HepG2 (cell line): ENCODE measurements around the gene KPNB1. TPM values are rescaled to one million over a fixed set of nuclear protein-coding genes. Genes with fewer than 3 reads are reported as not detected.
A peak's percentile ranks its signal among the peaks of the same experiment; 100 is the strongest.

ENCODE experiments used
- CBX2 ChIP-seq, 2 experiments: fragments of 200-600 bp in 1 of 2; sonication (generic); formaldehyde crosslinking in 1 of 2; IDR thresholded peaks; 2 replicates each; pipeline versions ENCODE4 v1.7.0 to v1.8.1; 2018 to 2022; ENCODE audit warnings: low read depth in 2 of 2, low read length in 1 of 2, mild to moderate bottlenecking in 1 of 2, missing genetic modification reagents in 1 of 2
- CC2D1A ChIP-seq: sonication (generic); formaldehyde crosslinking; IDR thresholded peaks from 2 replicates; pipeline ENCODE4 v1.8.1; 2023; ENCODE audit warnings: mild to moderate bottlenecking, missing genetic modification reagents
- EZH2 ChIP-seq: conservative IDR thresholded peaks from 2 replicates; pipeline ENCODE4 v1.6.1; 2012; ENCODE audit warnings: mild to moderate bottlenecking, low read depth, low read length, moderate library complexity
- GABPA ChIP-seq, 2 experiments: IDR thresholded peaks; 2 replicates each; pipeline ENCODE4 v1.6.1; 2011 to 2016; ENCODE audit warnings: low read depth in 2 of 2, low read length in 1 of 2, missing biosample characterization in 1 of 2, missing genetic modification characterization in 1 of 2
- GABPB1 ChIP-seq: IDR thresholded peaks from 2 replicates; pipeline ENCODE4 v1.6.1; 2016; ENCODE audit warnings: mild to moderate bottlenecking, missing genetic modification reagents, moderate library complexity, missing compliant biosample characterization
- IKZF4 ChIP-seq: sonication (generic); formaldehyde crosslinking; IDR thresholded peaks from 2 replicates; pipeline ENCODE4 v1.5.1; 2020; ENCODE audit warnings: borderline replicate concordance, mild to moderate bottlenecking, low read depth, missing genetic modification reagents; ENCODE audit errors: not compliant biosample characterization
- NFE2L2 ChIP-seq: fragments of 150-350 bp; IDR thresholded peaks from 2 replicates; pipeline ENCODE4 v1.6.1; 2014; ENCODE audit warnings: low read length
- PHF20 ChIP-seq: sonication (generic); formaldehyde crosslinking; IDR thresholded peaks from 2 replicates; pipeline ENCODE4 v1.5.0; 2020; ENCODE audit warnings: mild to moderate bottlenecking, missing genetic modification reagents
- PRMT3 ChIP-seq: sonication (generic); formaldehyde crosslinking; IDR thresholded peaks from 2 replicates; pipeline ENCODE4 v1.8.1; 2022; ENCODE audit warnings: low read depth, mild to moderate bottlenecking, moderate library complexity, missing genetic modification reagents, borderline replicate concordance
- RCOR2 ChIP-seq: IDR thresholded peaks from 2 replicates; pipeline ENCODE4 v1.6.1; 2016; ENCODE audit warnings: missing biosample characterization, missing genetic modification reagents
- SP2 ChIP-seq: sonication (generic); formaldehyde crosslinking; IDR thresholded peaks from 2 replicates; pipeline ENCODE4 v1.5.1; 2020; ENCODE audit warnings: mild to moderate bottlenecking, missing genetic modification reagents
- SUZ12 ChIP-seq: fragments of 150-350 bp; IDR thresholded peaks from 2 replicates; pipeline ENCODE4 v1.6.1; 2014; ENCODE audit warnings: low read depth, low read length
- TBL1XR1 ChIP-seq: fragments of 150-350 bp; IDR thresholded peaks from 2 replicates; pipeline ENCODE4 v1.6.1; 2014; ENCODE audit warnings: borderline replicate concordance, low read length; ENCODE audit not compliant: partially characterized antibody
- TBX2 ChIP-seq: sonication (generic); formaldehyde crosslinking; IDR thresholded peaks from 2 replicates; pipeline ENCODE4 v1.5.0; 2020; ENCODE audit warnings: missing genetic modification reagents, mild to moderate bottlenecking, borderline replicate concordance
- TP53 ChIP-seq: sonication (generic); formaldehyde crosslinking; conservative IDR thresholded peaks from 2 replicates; pipeline ENCODE4 v1.4.0; 2020; ENCODE audit warnings: missing genetic modification reagents
- ZBTB3 ChIP-seq: sonication (generic); formaldehyde crosslinking; IDR thresholded peaks from 2 replicates; pipeline ENCODE4 v1.4.0; 2020; ENCODE audit warnings: low read depth, mild to moderate bottlenecking, moderate library complexity, missing genetic modification reagents, borderline replicate concordance
- ZNF101 ChIP-seq: sonication (generic); formaldehyde crosslinking; IDR thresholded peaks from 2 replicates; pipeline ENCODE4 v1.4.0; 2020; ENCODE audit warnings: mild to moderate bottlenecking, low read depth, missing genetic modification reagents, borderline replicate concordance
- ZNF225 ChIP-seq: sonication (generic); formaldehyde crosslinking; IDR thresholded peaks from 2 replicates; pipeline ENCODE4 v1.4.0; 2020; ENCODE audit warnings: mild to moderate bottlenecking, missing genetic modification reagents
- ZNF24 ChIP-seq: fragments of 450-650 bp; IDR thresholded peaks from 2 replicates; pipeline ENCODE4 v1.6.1; 2017; ENCODE audit warnings: antibody characterized with exemption, mild to moderate bottlenecking
- ZNF614 ChIP-seq: IDR thresholded peaks from 2 replicates; pipeline ENCODE4 v1.6.1; 2018; ENCODE audit warnings: missing biosample characterization, missing genetic modification reagents, inconsistent platforms, borderline replicate concordance
- ZNF615 ChIP-seq: sonication (generic); formaldehyde crosslinking; IDR thresholded peaks from 2 replicates; pipeline ENCODE4 v1.5.0; 2020; ENCODE audit warnings: mild to moderate bottlenecking, missing genetic modification reagents, borderline replicate concordance
- ZNF777 ChIP-seq: sonication (generic); formaldehyde crosslinking; IDR thresholded peaks from 2 replicates; pipeline ENCODE4 v1.4.0; 2020; ENCODE audit warnings: missing genetic modification reagents
- polyA plus RNA-seq, 8 experiments: library from polyadenylated mRNA; depleted of rRNA in 3 of 8; stranded (reverse) in 7 of 8; unstranded in 1 of 8; fragments of >200 nt; fragmentation: Illumina TruSeq in 4 of 8; extraction: Trizol in 4 of 8; gene quantifications; 2 replicates each; pipeline versions ENCODE4 v1.2.1 to v1.2.3, GENCODE V29; 2011 to 2016; ENCODE audit warnings: low read depth in 4 of 8, missing spikeins in 1 of 8, mixed read lengths in 1 of 8; ENCODE audit not compliant: insufficient read depth in 1 of 8
- total RNA-seq, 5 experiments: library from RNA; depleted of rRNA; stranded (reverse); fragments of >200 nt; fragmentation: Illumina TruSeq; extraction: Trizol; gene quantifications; 2 replicates each; pipeline ENCODE4 v1.2.3, GENCODE V29; 2016; ENCODE audit warnings: low read depth in 1 of 5
- TF ChIP-seq, protein P1 (sequence below): IDR thresholded peaks from 2 replicates; pipeline ENCODE4 v1.6.1; 2016; ENCODE audit warnings: missing genetic modification reagents, missing compliant biosample characterization
- TF ChIP-seq, protein P2 (sequence below): sonication (generic); formaldehyde crosslinking; IDR thresholded peaks from 2 replicates; pipeline ENCODE4 v1.8.1; 2023; ENCODE audit warnings: mild to moderate bottlenecking, moderate library complexity, missing genetic modification reagents
- TF ChIP-seq, protein P3 (sequence below): sonication (generic); formaldehyde crosslinking; IDR thresholded peaks from 2 replicates; pipeline ENCODE4 v1.5.0; 2020; ENCODE audit warnings: mild to moderate bottlenecking, missing genetic modification reagents, borderline replicate concordance

KPNB1 gene
- total and polyA plus RNA-seq, 2 of the 13 experiments (the other 11 are each of a cell fraction or from before 2014, with no cell fraction given) = 164 to 424 TPM

DNA sequence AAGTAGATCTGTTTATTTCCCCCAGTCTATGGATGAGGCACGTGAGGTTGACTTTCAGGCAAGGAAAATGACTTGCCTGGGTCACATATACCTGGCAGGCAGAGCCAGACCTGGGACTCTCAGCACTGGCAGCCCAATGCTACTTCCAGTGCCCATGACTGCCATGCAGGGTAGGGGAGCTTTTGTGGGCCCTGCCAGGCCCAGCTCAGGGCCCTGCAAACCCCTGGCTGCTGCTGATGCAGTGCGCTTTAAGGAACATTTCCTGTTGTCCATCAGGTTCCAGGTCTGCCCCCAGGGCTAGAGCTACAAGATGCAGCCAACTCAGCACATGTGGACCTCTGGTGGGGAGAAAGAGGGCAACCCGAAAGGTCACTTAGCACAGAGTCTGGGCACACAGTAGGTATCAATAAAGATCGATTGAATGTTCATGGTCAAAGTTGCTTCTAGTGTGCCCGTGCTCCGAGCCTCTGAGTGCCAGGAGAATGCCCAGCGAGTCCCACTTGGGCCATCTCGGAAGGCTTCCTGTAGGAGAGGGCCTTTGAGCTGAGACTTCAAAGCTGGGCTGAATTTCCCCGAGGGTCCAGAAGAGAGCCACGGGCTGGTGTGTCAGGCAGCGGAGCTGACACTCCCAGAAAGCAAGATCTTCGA is 82.8 kb downstream of the KPNB1 start (continued):
- TF ChIP-seq GABPB1 (CRISPR knock-in tag) = no peak
- TF ChIP-seq ZNF101 (CRISPR knock-in tag) = no peak
- no peak for TF ChIP-seq GABPA (IDR thresholded peaks at IDR 0.05; ENCODE audit: low read depth, low read length)
- no peak for TF ChIP-seq GABPA (CRISPR knock-in tag; IDR thresholded peaks at IDR 0.05; ENCODE audit: low read depth)
- TF ChIP-seq, protein P1, sequence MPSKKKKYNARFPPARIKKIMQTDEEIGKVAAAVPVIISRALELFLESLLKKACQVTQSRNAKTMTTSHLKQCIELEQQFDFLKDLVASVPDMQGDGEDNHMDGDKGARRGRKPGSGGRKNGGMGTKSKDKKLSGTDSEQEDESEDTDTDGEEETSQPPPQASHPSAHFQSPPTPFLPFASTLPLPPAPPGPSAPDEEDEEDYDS (CRISPR knock-in tag) = no peak
- TF ChIP-seq, protein P2, sequence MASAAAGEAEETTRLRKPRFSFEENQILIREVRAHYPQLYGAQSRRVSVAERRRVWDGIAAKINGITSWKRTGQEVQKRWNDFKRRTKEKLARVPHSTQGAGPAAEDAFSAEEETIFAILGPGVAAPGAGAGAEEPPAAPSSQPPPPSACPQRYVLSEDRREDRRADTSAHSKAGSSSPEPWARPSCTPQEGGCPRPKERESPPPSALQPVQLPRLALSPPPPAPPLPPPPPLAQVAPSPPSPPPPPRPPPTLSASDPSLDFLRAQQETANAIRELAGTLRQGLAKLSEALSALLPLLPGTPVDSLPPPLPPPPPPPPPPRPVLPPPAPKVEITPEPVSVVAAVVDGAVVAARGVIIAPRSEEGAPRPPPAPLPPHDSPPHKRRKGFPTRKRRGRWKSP = no peak
- no peak for TF ChIP-seq PRMT3
- TF ChIP-seq CC2D1A = 0 out of 2 replicates have a peak, but pooled peaks have one; percentile 32
- no peak for TF ChIP-seq ZNF615 (CRISPR knock-in tag)
- no peak for TF ChIP-seq RCOR2 (CRISPR knock-in tag)
- TF ChIP-seq, protein P3, sequence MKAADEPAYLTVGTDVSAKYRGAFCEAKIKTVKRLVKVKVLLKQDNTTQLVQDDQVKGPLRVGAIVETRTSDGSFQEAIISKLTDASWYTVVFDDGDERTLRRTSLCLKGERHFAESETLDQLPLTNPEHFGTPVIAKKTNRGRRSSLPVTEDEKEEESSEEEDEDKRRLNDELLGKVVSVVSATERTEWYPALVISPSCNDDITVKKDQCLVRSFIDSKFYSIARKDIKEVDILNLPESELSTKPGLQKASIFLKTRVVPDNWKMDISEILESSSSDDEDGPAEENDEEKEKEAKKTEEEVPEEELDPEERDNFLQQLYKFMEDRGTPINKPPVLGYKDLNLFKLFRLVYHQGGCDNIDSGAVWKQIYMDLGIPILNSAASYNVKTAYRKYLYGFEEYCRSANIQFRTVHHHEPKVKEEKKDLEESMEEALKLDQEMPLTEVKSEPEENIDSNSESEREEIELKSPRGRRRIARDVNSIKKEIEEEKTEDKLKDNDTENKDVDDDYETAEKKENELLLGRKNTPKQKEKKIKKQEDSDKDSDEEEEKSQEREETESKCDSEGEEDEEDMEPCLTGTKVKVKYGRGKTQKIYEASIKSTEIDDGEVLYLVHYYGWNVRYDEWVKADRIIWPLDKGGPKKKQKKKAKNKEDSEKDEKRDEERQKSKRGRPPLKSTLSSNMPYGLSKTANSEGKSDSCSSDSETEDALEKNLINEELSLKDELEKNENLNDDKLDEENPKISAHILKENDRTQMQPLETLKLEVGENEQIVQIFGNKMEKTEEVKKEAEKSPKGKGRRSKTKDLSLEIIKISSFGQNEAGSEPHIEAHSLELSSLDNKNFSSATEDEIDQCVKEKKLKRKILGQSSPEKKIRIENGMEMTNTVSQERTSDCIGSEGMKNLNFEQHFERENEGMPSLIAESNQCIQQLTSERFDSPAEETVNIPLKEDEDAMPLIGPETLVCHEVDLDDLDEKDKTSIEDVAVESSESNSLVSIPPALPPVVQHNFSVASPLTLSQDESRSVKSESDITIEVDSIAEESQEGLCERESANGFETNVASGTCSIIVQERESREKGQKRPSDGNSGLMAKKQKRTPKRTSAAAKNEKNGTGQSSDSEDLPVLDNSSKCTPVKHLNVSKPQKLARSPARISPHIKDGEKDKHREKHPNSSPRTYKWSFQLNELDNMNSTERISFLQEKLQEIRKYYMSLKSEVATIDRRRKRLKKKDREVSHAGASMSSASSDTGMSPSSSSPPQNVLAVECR = no peak
- TF ChIP-seq PHF20 (CRISPR knock-in tag) = no peak
- TF ChIP-seq IKZF4 (CRISPR knock-in tag) = peak; percentile 26
- 0 out of 2 replicates have a peak, but pooled peaks have one; percentile 55 for TF ChIP-seq EZH2
- no peak for TF ChIP-seq ZNF225 (CRISPR knock-in tag)
- TF ChIP-seq ZBTB3 (CRISPR knock-in tag) = no peak
- TF ChIP-seq TBL1XR1 = no peak
- no peak for TF ChIP-seq ZNF777 (CRISPR knock-in tag)
- TF ChIP-seq CBX2 (IDR thresholded peaks at IDR 0.05; ENCODE audit: low read depth, low read length) = no peak
- 0 out of 2 replicates have a peak, but pooled peaks have one; percentile 62 for TF ChIP-seq CBX2 (CRISPR knock-in tag; IDR thresholded peaks at IDR 0.05; ENCODE audit: low read depth)
- TF ChIP-seq TP53 (CRISPR knock-in tag) = no peak
- no peak for TF ChIP-seq NFE2L2
- no peak for TF ChIP-seq SUZ12
- peak; percentile 24; the same call in 1 of the 2 replicates for TF ChIP-seq TBX2
- no peak for TF ChIP-seq ZNF24
- no peak for TF ChIP-seq SP2 (CRISPR knock-in tag)
- TF ChIP-seq ZNF614 (CRISPR knock-in tag) = no peak
